Caki2 (cell line): ENCODE measurements around the gene ACSBG1. TPM values are rescaled to one million over a fixed set of nuclear protein-coding genes. Genes with fewer than 3 reads are reported as not detected.
A peak's percentile ranks its signal among the peaks of the same experiment; 100 is the strongest.

Experiments
- DNase-seq: peaks from one replicate; pipeline ENCODE4 v3.0.0-alpha.2; 2015; ENCODE audit warnings: low read depth
- in situ Hi-C: cut with HindIII; loops from 2 replicates; pipeline ENCODE4 v1.10.0; 2016; ENCODE audit warnings: low sequenced_read_pairs, low pct_unique_long_range_greater_than_20kb, mixed read lengths
- total RNA-seq: library from RNA; depleted of rRNA; stranded (reverse); fragments of >200 nt; shearing (Covaris generic); gene quantifications from 2 replicates; pipeline ENCODE4 v1.2.3, GENCODE V29; 2014; ENCODE audit warnings: low replicate concordance

The ACSBG1 gene
- total RNA-seq, 1 experiment from 2014 or later, result not detected

GRCh38 chr15:78192826-78193594 lies 41.4 kb downstream of the ACSBG1 start:
- no peak for DNase-seq
- in situ Hi-C loops, result no loop called here

DNA sequence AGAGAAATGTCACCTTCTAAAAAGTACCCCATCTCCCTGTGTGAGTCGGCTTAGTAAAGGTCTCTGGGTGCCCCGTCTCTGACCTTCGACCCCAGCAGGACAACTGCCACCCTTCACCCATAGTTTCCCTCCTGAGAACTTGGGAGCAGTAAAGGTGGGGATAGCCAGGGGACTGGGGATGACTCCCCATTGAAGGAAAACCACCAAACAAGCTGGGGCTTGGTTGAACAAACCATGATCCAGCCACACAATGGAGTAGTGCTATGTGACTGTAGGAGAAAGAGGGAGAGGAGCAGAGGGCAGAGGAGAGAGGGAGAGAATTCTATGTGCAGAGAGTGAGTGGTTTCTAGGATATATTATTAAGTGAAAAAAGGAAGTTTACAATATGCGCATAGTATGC lies 51.5 kb downstream of the ACSBG1 start:
- no peak for DNase-seq
- in situ Hi-C loops, result no loop called here

DNA sequence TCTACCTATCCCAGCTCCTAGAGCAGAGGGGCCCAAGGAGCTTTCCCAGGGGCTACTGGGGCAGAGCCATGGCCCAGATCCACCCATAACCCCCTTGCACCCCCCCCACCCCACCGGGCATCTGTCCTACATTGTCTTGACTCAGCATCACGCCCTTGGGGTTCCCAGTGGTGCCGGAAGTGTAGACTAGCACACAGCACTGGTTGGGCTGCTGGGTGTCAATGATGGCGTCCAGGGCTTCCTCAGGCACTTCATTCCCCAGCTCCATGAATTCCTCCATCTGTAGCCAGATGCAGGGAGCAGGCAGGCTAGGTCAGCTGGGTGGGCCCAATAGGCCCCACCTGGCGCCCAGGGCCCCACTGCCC lies 52.0 kb downstream of the ACSBG1 start:
- in situ Hi-C loops, result no loop called here
- no peak for DNase-seq

DNA sequence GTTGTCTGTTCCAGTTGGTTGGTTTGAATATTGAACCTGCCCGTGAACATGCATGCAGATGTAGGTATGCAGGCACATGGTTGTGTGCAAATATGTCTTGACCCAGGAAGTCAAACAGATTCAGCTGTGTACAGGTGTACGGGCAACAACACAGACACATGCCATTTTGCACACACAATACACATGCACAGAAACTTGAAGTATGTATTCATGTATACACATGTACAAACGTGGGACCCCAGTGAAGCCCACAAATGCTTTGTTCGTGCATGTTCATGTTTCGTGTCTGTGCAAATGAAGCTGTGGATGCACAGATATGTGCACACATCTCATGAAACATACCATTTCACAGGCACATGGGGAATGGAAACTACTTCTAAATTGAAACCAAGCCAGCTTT lies 54.5 kb downstream of the ACSBG1 start:
- in situ Hi-C loops, result no loop called here
- no peak for DNase-seq

- in situ Hi-C loops, result no loop called here
- no peak for DNase-seq
Observed at GRCh38 chr15:78179286-78179840, 55.0 kb downstream of the ACSBG1 start.

DNA sequence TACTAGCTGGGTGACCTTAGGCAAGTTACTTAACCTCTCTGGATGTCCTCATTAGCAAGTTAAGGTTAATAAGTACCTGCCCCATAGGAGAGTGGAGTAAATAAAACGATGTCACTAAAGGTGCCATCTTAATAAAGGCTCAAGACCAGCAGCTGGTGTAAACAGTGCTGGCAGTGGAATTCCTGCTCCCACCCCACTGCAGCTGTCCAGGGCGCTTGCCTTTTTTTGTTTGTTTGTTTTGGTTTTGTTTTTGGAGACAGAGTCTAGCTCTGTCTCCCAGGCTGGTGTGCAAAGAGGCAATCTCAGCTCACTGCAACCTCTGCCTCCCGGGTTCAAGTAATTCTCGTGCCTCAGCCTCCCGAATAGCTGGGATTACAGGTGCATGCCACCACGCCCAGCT lies 56.3 kb downstream of the ACSBG1 start:
- in situ Hi-C loops, result no loop called here

GRCh38 chr15:78177447-78177873 lies 56.9 kb downstream of the ACSBG1 start:
- DNase-seq, result peak; percentile 20
- in situ Hi-C loops, result no loop called here

More for the DNA sequence above, 56.3 kb downstream of the ACSBG1 start:
- no peak for DNase-seq

DNA sequence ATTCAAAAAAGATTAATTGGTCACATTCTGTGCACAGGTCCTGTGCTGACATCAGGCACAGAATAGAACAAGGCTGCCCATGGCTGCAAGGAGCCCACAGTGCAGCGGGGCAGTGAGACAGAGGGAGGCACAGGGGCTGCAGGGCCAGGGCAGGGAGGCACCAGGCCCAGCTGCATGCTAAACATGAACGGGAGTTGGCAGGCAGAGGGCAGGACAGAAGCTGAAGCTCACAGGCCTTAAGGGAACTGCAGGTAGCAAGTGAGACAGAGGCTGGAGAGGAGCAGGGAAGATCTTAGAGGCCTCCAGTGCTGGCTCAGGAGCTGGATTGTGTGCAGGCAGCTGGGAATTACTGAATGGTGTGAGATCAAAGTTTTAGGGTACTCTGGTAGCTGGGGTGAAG lies 59.0 kb downstream of the ACSBG1 start:
- in situ Hi-C loops, result no loop called here
- no peak for DNase-seq

DNA sequence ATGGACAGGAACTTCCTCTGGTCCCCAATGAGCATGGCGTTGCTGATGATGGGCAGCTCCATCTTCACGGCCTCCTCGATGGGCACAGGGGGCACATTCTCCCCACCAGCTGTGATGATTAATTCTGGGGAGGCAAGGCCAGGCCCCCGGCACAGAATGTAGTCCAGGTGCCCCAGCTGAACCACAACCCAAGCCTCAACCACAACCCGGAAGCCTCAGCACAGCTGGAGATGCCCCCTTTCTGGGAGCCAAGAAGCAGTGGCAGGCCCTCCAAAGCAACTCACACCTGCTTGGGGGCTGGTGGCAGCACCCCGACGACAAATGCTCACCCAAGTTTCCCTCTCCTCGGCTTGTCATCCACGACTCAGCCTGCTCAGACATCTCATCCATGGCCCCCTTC lies 60.0 kb downstream of the ACSBG1 start:
- in situ Hi-C loops, result no loop called here
- no peak for DNase-seq

- no peak for DNase-seq
- in situ Hi-C loops, result no loop called here
Observed at GRCh38 chr15:78171864-78172472, 62.4 kb downstream of the ACSBG1 start.

- no peak for DNase-seq
- in situ Hi-C loops, result no loop called here
Observed at GRCh38 chr15:78170848-78171773, 63.3 kb downstream of the ACSBG1 start.

DNA sequence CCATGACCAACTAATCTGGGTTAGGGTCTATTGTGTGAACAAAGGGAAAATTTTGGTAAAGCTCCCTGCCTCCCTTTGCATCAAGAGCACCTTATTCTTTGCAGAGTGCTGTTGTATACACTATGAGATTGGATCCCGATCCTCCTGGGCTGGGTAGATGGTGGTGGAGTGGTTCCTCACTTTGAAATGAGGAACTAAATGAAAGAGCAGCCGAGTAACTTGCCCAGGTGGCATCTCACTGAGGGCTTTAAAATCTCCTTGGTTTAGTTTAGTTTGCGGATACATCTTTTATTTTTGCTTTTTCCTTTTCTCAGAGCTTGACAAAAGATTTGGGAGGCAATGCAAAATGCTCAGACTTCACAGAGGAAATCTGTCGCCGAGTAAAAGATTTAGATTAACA lies 65.8 kb downstream of the ACSBG1 start:
- in situ Hi-C loops, result no loop called here
- no peak for DNase-seq

DNA sequence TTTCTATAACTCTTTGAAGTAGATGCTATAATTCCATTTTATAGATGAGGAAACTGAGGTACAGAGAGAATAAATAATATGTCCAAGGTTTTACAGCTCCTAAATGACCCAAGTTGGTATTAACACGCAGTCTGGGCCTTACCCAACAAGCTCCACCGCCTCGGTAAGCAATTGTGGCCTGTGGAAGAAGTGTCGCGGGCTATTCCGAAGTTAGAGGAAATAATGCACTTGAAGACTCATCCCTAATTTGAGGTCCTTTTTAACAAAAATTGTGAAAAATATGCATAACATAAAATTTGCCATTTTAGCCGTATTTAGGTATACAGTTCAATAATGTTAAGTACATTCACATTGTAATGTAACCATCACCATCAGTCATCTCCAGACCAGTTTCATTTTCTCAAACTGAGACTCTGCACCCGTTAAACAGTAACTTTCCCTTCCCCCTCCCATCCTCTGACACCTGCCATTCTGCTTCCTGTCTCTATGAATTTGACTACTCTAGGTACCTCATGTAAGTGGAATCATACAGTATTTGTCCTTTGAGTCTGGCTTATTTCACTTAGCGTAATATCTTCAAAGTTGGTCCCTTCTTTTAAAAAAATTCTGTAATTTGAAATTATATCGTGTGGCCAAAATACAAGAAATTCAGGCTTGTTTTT lies 67.0 kb downstream of the ACSBG1 start:
- in situ Hi-C loops, result no loop called here
- no peak for DNase-seq

- in situ Hi-C loops, result no loop called here
- DNase-seq, result no peak
Observed at GRCh38 chr15:78164010-78164409, 70.4 kb downstream of the ACSBG1 start.

DNA sequence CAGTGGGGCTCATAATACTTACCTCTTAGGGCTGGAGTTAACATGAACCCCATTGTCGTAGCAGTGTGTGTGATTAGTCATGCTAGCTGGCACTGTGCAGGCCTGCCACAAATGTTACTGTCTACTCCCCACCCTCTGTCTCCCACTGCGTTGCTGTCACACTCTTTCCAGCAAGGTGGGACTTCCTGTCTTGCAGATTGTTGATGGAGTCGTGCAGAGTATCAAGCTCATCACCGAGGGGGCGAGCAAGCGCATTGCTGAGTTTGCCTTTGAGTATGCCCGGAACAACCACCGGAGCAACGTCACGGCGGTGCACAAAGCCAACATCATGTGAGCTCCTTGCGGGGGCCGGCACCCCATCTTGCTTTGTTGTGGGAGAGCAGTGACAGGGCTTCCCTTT lies 72.3 kb downstream of the ACSBG1 start:
- no peak for DNase-seq
- in situ Hi-C loops, result no loop called here

- in situ Hi-C loops, result no loop called here
Observed at GRCh38 chr15:78159395-78159794, 75.0 kb downstream of the ACSBG1 start.

GRCh38 chr15:78157203-78157602 lies 77.2 kb downstream of the ACSBG1 start:
- no peak for DNase-seq
- in situ Hi-C loops, result no loop called here

More at GRCh38 chr15:78159395-78159794, 75.0 kb downstream of the ACSBG1 start:
- no peak for DNase-seq

DNA sequence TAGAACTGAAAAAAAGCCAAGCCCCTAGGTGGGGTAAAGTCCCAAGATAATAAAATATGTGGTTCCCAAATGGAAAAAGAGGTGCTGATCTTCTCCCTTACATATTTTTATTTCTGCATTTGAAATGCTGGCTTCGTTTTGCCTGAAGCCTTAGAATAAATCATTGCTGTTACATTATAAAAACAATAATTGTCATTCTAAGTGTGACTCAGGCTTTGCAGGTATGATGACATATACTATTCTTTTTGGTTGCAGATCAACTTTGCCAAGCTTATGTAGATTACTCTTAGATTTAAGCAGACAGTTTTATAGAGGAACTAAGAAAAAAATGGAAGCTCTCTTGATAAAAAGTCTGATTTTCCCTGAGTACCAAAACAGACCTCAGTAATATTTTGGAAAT lies 77.7 kb downstream of the ACSBG1 start:
- in situ Hi-C loops, result no loop called here
- no peak for DNase-seq
